Lower lobe of right lung (tissue), 2 donors: ENCODE measurements around the gene APBB2. TPM values are rescaled to one million over a fixed set of nuclear protein-coding genes. Genes with fewer than 3 reads are reported as not detected.
"Not testable (repeated sequence)": the region's sequence is repeated elsewhere in the genome, so short reads cannot be mapped to it uniquely, and the experiment has no call there.

ENCODE experiments used
- ATAC-seq, 2 donors: fragments of 200-7000 bp; cut with Tn5 transposase; one replicate each; pipeline ENCODE4 v1.9.1; 2020 to 2022; ENCODE audit warnings: mild to moderate bottlenecking in 2 of 2, moderate library complexity in 2 of 2
- DNase-seq: peaks from one replicate; pipeline ENCODE4 v3.0.0-alpha.2; 2020
- H3K27ac ChIP-seq: fragments of 200-600 bp; one replicate; pipeline ENCODE4 v1.8.0; 2022
- H3K27me3 ChIP-seq: fragments of 200-600 bp; one replicate; pipeline ENCODE4 v1.8.0; 2022; ENCODE audit warnings: low read depth
- H3K36me3 ChIP-seq: fragments of 200-600 bp; one replicate; pipeline ENCODE4 v1.8.0; 2022; ENCODE audit warnings: mild to moderate bottlenecking
- H3K4me1 ChIP-seq: fragments of 200-600 bp; one replicate; pipeline ENCODE4 v1.8.0; 2022
- H3K4me3 ChIP-seq: fragments of 200-600 bp; one replicate; pipeline ENCODE4 v1.8.0; 2022; ENCODE audit warnings: mild to moderate bottlenecking
- H3K9me3 ChIP-seq: fragments of 200-600 bp; one replicate; pipeline ENCODE4 v1.8.0; 2022
- intact Hi-C: fragments of 100-400 bp; cut with DNase I; formaldehyde crosslinking; loops from one replicate; pipeline ENCODE4 v1.11.0; 2022
- total RNA-seq: library from RNA; stranded (reverse); fragmentation: NEBNext Ultra II Directional; extraction: Animal tissue kit (Norgen Biotek cat#: 25700); gene quantifications from one replicate; pipeline ENCODE4 v1.2.1, GENCODE V29; 2021
- TF ChIP-seq, protein P1 (sequence below): fragments of 200-600 bp; IDR thresholded peaks from one replicate; pipeline ENCODE4 v1.8.0; 2022; ENCODE audit warnings: antibody characterized with exemption, mild to moderate bottlenecking
- donor health status: DM: no; HTN: yes; CAD: no; lungs with severe emphysema.

Gene APBB2
- total RNA-seq, 1 donor from 2014 or later = 59.3 TPM

DNA sequence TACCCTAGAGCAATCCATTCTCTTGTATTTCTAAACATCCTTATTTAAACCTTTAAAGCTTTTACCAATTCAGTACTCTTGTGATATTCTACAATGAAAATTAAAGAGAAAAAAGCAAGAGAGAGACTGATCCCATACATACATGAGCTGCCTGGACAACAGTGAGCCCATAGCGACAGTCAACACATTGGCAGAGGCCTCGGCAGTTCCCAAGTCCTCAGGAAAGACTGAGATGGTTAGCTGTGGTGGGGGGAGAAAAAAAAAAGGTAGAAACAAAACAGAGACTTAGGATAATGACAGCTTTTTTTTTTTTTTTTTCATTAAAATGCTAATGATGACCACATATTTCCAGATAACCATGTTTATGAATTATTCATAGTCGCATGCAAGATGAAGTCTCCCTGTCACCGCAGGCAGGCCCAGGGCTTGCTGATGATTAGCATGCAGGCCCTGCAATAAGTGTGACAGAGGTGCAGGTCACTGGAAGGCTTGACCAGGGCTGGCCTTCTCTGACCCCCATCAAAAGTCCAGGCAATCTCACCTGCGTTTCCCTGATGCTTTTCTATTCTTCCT is 148.8 kb downstream of the APBB2 start:
- TF ChIP-seq, protein P1, sequence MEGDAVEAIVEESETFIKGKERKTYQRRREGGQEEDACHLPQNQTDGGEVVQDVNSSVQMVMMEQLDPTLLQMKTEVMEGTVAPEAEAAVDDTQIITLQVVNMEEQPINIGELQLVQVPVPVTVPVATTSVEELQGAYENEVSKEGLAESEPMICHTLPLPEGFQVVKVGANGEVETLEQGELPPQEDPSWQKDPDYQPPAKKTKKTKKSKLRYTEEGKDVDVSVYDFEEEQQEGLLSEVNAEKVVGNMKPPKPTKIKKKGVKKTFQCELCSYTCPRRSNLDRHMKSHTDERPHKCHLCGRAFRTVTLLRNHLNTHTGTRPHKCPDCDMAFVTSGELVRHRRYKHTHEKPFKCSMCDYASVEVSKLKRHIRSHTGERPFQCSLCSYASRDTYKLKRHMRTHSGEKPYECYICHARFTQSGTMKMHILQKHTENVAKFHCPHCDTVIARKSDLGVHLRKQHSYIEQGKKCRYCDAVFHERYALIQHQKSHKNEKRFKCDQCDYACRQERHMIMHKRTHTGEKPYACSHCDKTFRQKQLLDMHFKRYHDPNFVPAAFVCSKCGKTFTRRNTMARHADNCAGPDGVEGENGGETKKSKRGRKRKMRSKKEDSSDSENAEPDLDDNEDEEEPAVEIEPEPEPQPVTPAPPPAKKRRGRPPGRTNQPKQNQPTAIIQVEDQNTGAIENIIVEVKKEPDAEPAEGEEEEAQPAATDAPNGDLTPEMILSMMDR = no peak
- no peaks in the 10 kb centered on the region for H3K27me3 ChIP-seq
- DNase-seq (no peak), ATAC-seq (no peak)
- H3K4me3 ChIP-seq = no peak overlapping the region
- H3K9me3 ChIP-seq = no peaks in the 10 kb centered on the region
- no peak overlapping the region for H3K27ac ChIP-seq
- intact Hi-C loops = no loop called here
- no peaks in the 10 kb centered on the region for H3K36me3 ChIP-seq
- peaks cover 25% of the 10 kb centered on the region for H3K4me1 ChIP-seq

- Histone ChIP-seq H3K9me3 (no peaks in the 10 kb centered on the region), H3K27me3 (no peaks in the 10 kb centered on the region), H3K4me1 (peaks cover 22% of the 10 kb centered on the region), H3K4me3 (no peak overlapping the region), H3K27ac (no peak overlapping the region), H3K36me3 (no peaks in the 10 kb centered on the region)
- intact Hi-C loops = no loop called here
- no peak for ATAC-seq
- TF ChIP-seq, protein P1 = no peak
- no peak for DNase-seq
These were observed 149.4 kb downstream of the APBB2 start for GRCh38 chr4:41064953-41065352.

GRCh38 chr4:41061482-41062185 is 152.7 kb downstream of the APBB2 start:
- Histone ChIP-seq H3K4me3 (no peak overlapping the region), H3K27me3 (no peaks in the 10 kb centered on the region), H3K36me3 (no peaks in the 10 kb centered on the region), H3K9me3 (no peaks in the 10 kb centered on the region), H3K4me1 (peaks cover 15% of the 10 kb centered on the region), H3K27ac (no peak overlapping the region)
- DNase-seq (no peak), ATAC-seq (no peak)
- intact Hi-C loops = no loop called here
- TF ChIP-seq, protein P1 = no peak

- H3K27me3 ChIP-seq = no peaks in the 10 kb centered on the region
- H3K4me3 ChIP-seq = no peak overlapping the region
- H3K27ac ChIP-seq = no peak overlapping the region
- ATAC-seq = peak in 1 of 2 donors; percentile 29
- TF ChIP-seq, protein P1 = no peak
- no peak for DNase-seq
- no peaks in the 10 kb centered on the region for H3K9me3 ChIP-seq
- peaks cover 15% of the 10 kb centered on the region for H3K4me1 ChIP-seq
- intact Hi-C loops = no loop called here
- no peaks in the 10 kb centered on the region for H3K36me3 ChIP-seq
These were observed 153.7 kb downstream of the APBB2 start for GRCh38 chr4:41060352-41061334.

DNA sequence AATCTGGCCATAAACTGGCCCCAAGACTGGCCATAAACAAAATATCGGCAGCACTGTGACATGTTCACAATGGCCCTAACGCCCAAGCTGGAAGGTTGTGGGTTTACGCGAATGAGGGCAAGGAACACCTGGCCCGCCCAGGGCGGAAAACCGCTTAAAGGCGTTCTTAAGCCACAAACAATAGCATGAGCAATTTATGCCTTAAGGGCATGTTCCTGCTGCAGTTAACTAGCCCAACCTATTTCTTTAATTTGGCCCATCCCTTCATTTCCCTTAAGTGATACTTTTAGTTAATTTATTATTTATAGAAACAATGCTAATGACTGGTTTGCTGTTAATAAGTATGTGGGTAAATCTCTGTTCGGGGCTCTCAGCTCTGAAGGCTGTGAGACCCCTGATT is 154.9 kb downstream of the APBB2 start:
- intact Hi-C loops, H3K9me3 ChIP-seq, H3K4me3 ChIP-seq, H3K36me3 ChIP-seq, DNase-seq, H3K27me3 ChIP-seq, H3K27ac ChIP-seq, ATAC-seq: not testable (repeated sequence)
- H3K4me1 ChIP-seq = peaks cover 15% of the 10 kb centered on the region
